D721Med (cell line): ENCODE results near the gene NXPE3.

Experiments used
- DNase-seq: peaks from one replicate; pipeline ENCODE4 v3.0.0; 2011; ENCODE audit warnings: low spot score; ENCODE audit not compliant: insufficient read length
- FAIRE-seq: peaks from 2 replicates; lab custom pipeline; 2011; peaks lifted over from hg19 to GRCh38; lab: Jason Lieb, UNC
- CTCF ChIP-seq: IDR thresholded peaks from 2 replicates; pipeline ENCODE4 v1.5.1; 2012; ENCODE audit warnings: mild to moderate bottlenecking, control low read depth; ENCODE audit not compliant: insufficient read depth; ENCODE audit errors: missing control alignments

The NXPE3 gene

GRCh38 chr3:101867511-101867910 is 88.5 kb downstream of the NXPE3 start:
- FAIRE-seq (no peak), DNase-seq (no peak)
- no peak for TF ChIP-seq CTCF

GRCh38 chr3:101867996-101868395 is 89.0 kb downstream of the NXPE3 start:
- DNase-seq (no peak), FAIRE-seq (no peak)
- no peak for TF ChIP-seq CTCF

- no peak for FAIRE-seq
- DNase-seq, result no peak
- no peak for TF ChIP-seq CTCF
Measured at GRCh38 chr3:101868534-101869464, 89.8 kb downstream of the NXPE3 start.

- TF ChIP-seq CTCF, result no peak
- FAIRE-seq, result no peak
- no peak for DNase-seq
Measured at GRCh38 chr3:101870138-101870537, 91.1 kb downstream of the NXPE3 start.

GRCh38 chr3:101873619-101874018 is 94.6 kb downstream of the NXPE3 start:
- FAIRE-seq (no peak), DNase-seq (no peak)
- TF ChIP-seq CTCF, result no peak

GRCh38 chr3:101876142-101876541 is 97.1 kb downstream of the NXPE3 start:
- no peak for FAIRE-seq
- DNase-seq, result no peak
- TF ChIP-seq CTCF, result no peak
